GM18519 (cell line): ENCODE results near the gene SRGAP2C.
"Not testable (repeated sequence)": the region's sequence is repeated elsewhere in the genome, so short reads cannot be mapped to it uniquely, and the experiment has no call there.

Source experiments
- ATAC-seq: cut with Tn5 transposase; IDR thresholded peaks from one replicate; pipeline ENCODE4 v1.9.1; 2021; ENCODE audit warnings: mild to moderate bottlenecking, moderate library complexity; ENCODE audit not compliant: unreplicated experiment, low FRiP score

Gene SRGAP2C

DNA sequence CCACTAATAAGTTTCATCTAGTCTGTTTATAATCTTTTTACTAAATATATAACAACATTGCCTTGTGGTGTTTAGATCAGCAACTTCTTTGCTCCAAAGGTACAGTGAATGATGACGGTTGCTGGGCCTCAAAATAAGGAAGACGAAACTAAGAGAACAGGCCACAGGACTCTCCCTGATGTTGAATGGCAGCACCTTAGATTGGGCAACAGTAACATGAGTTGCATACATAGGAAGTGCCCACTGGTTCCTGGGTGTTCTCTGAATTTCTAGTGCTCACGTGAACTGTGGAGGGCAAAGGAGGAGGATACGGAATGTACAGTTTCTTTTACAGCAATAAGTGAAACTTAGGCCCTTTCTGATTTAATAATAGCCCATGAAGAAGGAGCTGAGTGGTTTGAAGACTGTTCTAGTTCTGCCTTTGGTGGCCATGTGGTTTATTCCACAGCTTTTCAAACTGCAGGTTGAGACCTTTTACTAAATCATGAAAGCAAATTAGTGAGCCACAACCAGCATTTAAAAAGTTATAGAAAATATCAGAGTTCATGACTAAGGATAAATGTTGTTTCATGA is 86.5 kb downstream of the SRGAP2C start:
- peak; percentile 36 for ATAC-seq

DNA sequence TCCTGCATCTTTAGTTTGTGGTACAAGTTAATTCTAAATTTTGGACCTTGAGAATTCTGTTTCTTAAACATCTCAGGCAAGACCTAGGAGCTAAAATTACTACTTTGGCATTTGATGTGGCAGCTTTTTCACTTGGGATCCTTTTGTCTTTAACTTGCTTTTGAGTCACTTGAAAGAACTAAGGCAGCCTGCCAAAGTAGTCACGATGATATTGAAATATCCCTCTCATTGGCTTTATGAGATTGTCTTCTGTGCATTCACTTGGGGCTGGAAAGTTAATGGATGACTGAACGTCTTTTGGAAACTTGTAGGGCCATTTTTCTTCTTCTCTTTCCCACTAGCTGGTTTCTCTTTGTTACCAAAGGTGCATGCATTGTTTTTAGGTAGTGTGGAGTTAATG is 90.7 kb downstream of the SRGAP2C start:
- ATAC-seq = not testable (repeated sequence)

DNA sequence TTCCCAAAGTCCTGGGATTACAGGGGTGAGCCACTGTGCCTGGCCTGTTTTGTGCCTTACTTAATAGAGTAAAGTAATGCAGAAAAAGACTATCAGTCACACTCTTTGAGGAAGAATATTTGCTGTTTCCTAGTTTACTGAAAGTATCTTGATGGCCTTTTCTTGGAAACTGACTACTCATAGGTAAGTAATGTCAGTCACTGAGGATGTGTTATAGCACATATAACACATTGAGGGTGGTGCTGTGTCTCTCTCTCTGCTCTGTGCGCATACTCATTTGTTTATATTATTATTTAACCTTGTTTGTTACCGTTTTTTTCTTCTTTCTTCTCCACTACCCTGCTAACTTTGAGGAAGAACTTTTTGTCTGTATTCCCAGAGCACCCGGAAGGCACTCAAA is 93.4 kb downstream of the SRGAP2C start:
- not testable (repeated sequence) for ATAC-seq

DNA sequence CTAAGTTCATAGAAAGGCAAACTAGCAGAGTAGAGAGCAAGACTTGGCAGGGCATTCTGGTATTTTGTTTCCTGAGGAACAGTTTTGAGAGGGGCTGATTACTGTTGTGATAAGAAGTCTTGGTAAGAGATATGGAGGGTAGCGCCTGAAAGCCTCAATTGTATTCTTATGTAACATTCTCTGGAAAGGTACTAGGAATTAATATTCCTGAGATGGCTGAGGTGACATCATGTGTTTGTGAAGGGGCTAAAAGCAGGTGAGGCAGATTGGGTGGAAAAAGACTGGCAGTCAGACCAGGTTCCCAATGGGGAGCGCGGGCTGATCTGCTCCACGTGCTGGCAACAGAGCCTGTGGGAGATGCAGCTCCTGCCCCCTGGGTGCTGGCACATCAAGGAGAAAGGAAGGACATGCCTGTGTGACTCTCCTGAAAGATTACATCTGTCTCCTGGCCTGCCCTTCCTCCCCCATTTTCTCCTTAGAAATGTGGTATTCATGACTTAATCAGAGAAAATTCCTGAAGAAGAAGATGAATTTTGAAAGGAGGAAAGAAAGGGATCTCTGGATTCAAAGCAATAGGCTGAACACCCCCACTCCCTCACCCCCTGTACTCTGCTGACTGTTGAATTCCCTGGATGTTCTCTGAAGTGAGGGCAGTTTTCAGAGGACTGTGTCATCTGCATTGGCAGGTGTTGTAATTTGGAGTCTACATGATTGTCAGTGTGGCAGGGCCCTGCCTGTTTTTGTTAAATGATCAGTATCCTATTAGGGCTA is 94.2 kb downstream of the SRGAP2C start:
- ATAC-seq = not testable (repeated sequence)

DNA sequence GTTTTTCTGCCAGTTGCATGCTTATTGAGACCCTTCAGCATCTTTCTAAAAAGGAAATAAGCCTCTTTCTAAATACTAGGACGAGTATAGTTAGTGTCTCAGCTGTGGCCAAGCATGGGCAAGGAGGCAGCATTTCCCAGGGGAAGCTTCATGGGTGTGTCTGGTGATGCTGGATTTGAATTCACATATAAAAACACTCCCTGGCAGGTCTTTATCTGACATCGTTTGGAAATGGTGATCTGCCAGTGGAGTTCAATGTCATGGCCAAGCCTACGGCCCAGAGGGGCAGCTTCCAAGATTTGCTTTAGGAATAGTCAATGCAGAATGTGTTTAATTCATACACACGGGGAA is 94.7 kb downstream of the SRGAP2C start:
- not testable (repeated sequence) for ATAC-seq

DNA sequence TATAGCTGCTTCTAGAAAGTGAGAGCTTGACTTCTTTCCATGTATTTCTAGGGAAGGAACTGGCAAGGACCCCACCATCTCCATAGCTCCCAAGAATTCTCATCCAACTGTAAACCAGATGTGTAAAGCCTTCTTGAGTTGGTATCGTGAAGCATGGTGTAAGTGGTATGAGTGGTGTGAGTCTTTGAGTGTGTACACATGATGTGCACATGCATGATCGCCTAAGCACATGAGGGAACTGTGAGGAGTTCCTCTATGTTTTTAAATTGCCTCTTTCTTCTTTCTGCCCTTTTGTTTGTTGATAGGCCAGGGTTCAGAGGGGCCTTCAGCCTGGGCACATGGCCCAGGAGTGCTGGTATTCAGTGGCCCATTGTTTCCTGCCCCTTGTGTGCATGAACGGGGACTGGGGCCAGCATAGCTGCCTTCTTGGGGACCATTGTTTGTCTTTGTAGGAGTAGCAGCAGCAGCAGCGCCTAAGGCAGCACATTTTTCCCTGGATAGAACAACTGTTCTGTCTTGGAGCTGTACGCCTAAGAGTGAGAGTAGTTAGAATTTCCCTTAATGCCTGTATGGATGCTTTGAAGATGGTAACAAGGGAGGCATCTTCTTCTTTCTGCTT is 96.0 kb downstream of the SRGAP2C start:
- not testable (repeated sequence) for ATAC-seq

GRCh38 chr1:121281480-121281879 is 96.7 kb downstream of the SRGAP2C start:
- ATAC-seq = not testable (repeated sequence)

- ATAC-seq = not testable (repeated sequence)
These were observed 98.9 kb downstream of the SRGAP2C start for GRCh38 chr1:121283587-121284180.

GRCh38 chr1:121292590-121292989 is 107.8 kb downstream of the SRGAP2C start:
- not testable (repeated sequence) for ATAC-seq

DNA sequence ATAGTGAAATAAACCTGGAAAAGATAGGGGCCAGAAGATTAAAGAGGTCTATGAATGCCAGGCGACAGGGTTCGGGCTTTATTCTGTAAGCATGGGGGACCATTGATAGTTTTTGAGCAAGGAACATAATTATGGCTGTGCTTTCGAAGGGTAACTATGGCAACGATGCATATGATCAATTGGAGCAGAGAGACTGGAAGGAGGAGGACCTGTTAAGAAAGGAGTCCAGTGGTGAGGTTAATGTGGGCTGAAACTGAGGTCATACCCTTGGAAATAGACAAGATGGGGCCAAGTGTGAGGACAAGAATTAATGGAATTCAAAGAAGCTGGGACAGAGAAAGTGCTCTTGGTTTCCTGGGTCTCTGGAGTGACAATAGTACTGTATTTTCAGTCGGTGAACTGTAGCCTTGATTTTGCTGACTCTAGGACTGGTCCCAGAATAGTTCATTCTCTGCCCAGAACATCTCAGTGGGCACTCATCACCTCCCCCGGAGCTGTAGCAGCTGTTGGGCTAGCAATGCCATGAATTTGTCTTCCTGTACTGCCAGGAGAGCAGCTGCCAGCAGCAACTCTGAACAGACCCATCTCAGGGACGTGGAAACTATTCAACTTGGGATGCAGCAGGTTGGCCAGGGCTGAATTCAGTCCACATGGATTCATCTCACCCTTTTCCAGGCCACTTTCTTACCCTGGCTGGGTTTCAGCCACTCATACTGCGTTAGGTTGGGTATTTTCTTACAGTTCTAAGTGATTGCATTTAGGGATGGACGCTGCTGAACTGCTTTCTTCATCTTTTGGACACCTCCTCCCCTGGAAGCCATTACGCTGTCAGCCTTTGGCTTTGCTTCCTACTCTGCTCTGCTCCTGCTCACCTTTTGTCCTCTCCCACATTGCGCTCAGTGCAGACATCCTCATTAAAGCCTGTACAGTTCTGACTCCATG is 108.8 kb downstream of the SRGAP2C start:
- ATAC-seq = not testable (repeated sequence)

GRCh38 chr1:121294205-121294570 is 109.4 kb downstream of the SRGAP2C start:
- not testable (repeated sequence) for ATAC-seq

DNA sequence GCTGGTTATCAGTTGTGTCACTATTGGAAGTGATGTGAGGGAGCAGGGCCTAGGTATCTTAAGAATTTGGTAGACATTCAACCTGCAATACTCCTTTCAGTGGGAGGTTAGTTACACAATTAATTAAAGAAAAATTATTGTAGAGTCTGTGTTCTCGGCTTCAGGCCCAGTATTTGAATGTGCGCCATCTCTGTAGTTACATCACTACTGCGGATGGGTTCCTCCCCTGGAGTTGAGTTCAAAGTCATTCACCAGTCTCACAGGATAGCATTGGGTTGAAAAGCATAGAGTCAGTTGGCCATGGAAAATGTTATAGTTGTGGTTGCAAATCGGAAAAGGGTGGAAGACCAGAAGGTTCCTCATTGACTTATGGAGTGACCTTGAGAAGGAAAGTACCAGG is 111.8 kb downstream of the SRGAP2C start:
- ATAC-seq = not testable (repeated sequence)

- not testable (repeated sequence) for ATAC-seq
These were observed 113.8 kb downstream of the SRGAP2C start for GRCh38 chr1:121298529-121298928.

- ATAC-seq = not testable (repeated sequence)
These were observed 114.9 kb downstream of the SRGAP2C start for GRCh38 chr1:121299514-121300149.

GRCh38 chr1:121301876-121302275 is 117.1 kb downstream of the SRGAP2C start:
- not testable (repeated sequence) for ATAC-seq

- not testable (repeated sequence) for ATAC-seq
These were observed 123.0 kb downstream of the SRGAP2C start for GRCh38 chr1:121307759-121308158.

DNA sequence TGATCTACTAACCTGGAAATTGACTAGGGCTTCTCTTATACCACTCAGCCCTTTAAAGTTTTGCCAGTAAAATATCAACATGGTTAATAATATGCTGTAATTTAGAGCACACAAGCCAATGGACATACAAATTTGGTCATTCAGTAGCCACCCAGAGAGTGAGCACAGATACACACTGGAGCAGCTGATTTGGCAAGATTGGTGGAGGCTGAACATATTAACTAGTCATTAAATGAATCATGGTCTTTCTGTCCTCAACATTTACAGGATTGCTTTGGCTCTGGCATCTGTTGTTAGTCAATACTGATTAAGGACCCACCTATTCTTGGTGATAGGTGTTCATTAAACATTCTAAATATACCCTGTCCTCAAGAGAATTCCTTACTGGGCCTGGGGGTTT is 130.7 kb downstream of the SRGAP2C start:
- ATAC-seq = not testable (repeated sequence)

DNA sequence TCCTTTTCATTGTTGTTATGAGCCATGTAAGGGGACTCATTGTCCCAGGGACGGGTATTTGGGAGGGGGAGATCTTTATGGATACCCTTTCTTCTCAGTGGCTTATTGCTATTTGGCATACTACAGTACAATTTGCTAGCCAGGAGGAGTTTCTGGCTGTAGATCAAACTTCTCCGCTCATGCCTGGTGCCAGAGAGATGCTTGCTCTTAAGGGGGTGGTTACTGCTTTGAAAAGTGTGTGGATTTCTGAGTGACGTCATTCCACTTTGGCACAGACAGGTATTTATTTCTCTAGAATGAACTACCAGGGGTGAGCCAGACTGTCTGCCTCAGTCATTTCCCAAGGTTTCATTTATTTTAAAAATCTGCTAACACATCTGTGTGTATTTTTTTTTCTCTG is 131.3 kb downstream of the SRGAP2C start:
- not testable (repeated sequence) for ATAC-seq
